PC-3 (cell line): ENCODE data around the gene SBK1. TPM values are rescaled to one million over a fixed set of nuclear protein-coding genes. Genes with fewer than 3 reads are reported as not detected.
A peak's percentile ranks its signal among the peaks of the same experiment; 100 is the strongest.

Experiments
- ATAC-seq: fragments of 200-7000 bp; cut with Tn5 transposase; 2 replicates; pipeline ENCODE4 v1.9.1; 2020; ENCODE audit warnings: mild to moderate bottlenecking, moderate library complexity
- BruUV-seq: library from RNA; stranded (reverse); fragments of 400-500 nt; replicated peaks from 2 replicates; lab custom pipeline; 2021; lab: Mats Ljungman, UMichigan
- CTCF ChIA-PET: fragments of 300-600 bp; sonication (Branson Sonifier 250); formaldehyde crosslinking; loops from one replicate; lab custom pipeline; 2022; ENCODE audit warnings: antibody characterized with exemption; lab: Charles Lee
- POLR2A ChIA-PET: fragments of 300-600 bp; sonication (Branson Sonifier 250); formaldehyde crosslinking; loops from one replicate; lab custom pipeline; 2022; ENCODE audit warnings: antibody characterized with exemption; ENCODE audit not compliant: unreplicated experiment; lab: Charles Lee
- DNase-seq: peaks from one replicate; pipeline ENCODE4 v3.0.0-alpha.2; 2015
- H2AFZ ChIP-seq: fragments of 300-600 bp; sonication (generic); 2 replicates; pipeline ENCODE4 v1.6.0; 2016; ENCODE audit warnings: antibody characterized with exemption, low read length
- H3F3A ChIP-seq: fragments of 300-600 bp; sonication (generic); one replicate; pipeline ENCODE4 v1.6.0; 2017; ENCODE audit warnings: antibody characterized with exemption, low read length, control low read depth, mild to moderate bottlenecking; ENCODE audit not compliant: unreplicated experiment
- H3K27ac ChIP-seq: fragments of 300-600 bp; sonication (generic); 2 replicates; pipeline ENCODE4 v1.5.1; 2016; ENCODE audit warnings: mild to moderate bottlenecking, low read length
- H3K27me3 ChIP-seq: fragments of 300-600 bp; sonication (generic); 2 replicates; pipeline ENCODE4 v1.6.1; 2016; ENCODE audit warnings: low read length, mixed read lengths
- H3K36me3 ChIP-seq: fragments of 300-600 bp; sonication (generic); 2 replicates; pipeline ENCODE4 v1.6.1; 2016; ENCODE audit warnings: low read depth, mixed run types, low read length, mixed read lengths
- H3K4me1 ChIP-seq: fragments of 300-600 bp; sonication (generic); 2 replicates; pipeline ENCODE4 v1.5.1; 2016; ENCODE audit warnings: low read length; ENCODE audit not compliant: insufficient read depth
- H3K4me2 ChIP-seq: fragments of 300-600 bp; sonication (generic); 2 replicates; pipeline ENCODE4 v1.6.0; 2016; ENCODE audit warnings: low read length
- H3K4me3 ChIP-seq: fragments of 300-600 bp; sonication (generic); 2 replicates; pipeline ENCODE4 v1.5.1; 2016; ENCODE audit warnings: mild to moderate bottlenecking, low read length, mixed read lengths
- H3K79me2 ChIP-seq: fragments of 300-600 bp; sonication (generic); 2 replicates; pipeline ENCODE4 v1.6.1; 2017; ENCODE audit warnings: low read length, mixed read lengths
- H3K9ac ChIP-seq: fragments of 300-600 bp; sonication (generic); 2 replicates; pipeline ENCODE4 v1.6.0; 2016; ENCODE audit warnings: mild to moderate bottlenecking, low read length
- H3K9me2 ChIP-seq: fragments of 300-600 bp; sonication (generic); replicated peaks from 2 replicates; pipeline ENCODE4 v1.6.1; 2016; ENCODE audit warnings: mixed run types, low read length, mixed read lengths
- H3K9me3 ChIP-seq: fragments of 300-600 bp; sonication (generic); 2 replicates; pipeline ENCODE4 v1.6.1; 2016; ENCODE audit warnings: low read length, mixed read lengths
- H4K20me1 ChIP-seq: fragments of 300-600 bp; sonication (generic); 2 replicates; pipeline ENCODE4 v1.6.1; 2016; ENCODE audit warnings: low read length, mixed read lengths
- CTCF ChIP-seq: fragments of 300-600 bp; sonication (generic); conservative IDR thresholded peaks from 2 replicates; pipeline ENCODE4 v1.5.1; 2017; ENCODE audit warnings: antibody characterized with exemption, low read depth, mild to moderate bottlenecking, low read length
- EZH2 ChIP-seq: fragments of 300-600 bp; sonication (generic); IDR thresholded peaks from one replicate; pipeline ENCODE4 v1.6.1; 2017; ENCODE audit warnings: antibody characterized with exemption, mild to moderate bottlenecking, low read length; ENCODE audit not compliant: unreplicated experiment
- EZH2phosphoT487 ChIP-seq: fragments of 300-600 bp; sonication (generic); IDR thresholded peaks from 2 replicates; pipeline ENCODE4 v1.6.1; 2018; ENCODE audit warnings: mild to moderate bottlenecking, antibody characterized with exemption, low read length, borderline replicate concordance
- intact Hi-C: fragments of 100-400 bp; cut with micrococcal nuclease; formaldehyde crosslinking; loops from 2 replicates; pipeline ENCODE4 v1.9.0; 2023
- total RNA-seq: library from RNA; depleted of rRNA; stranded (reverse); fragments of >200 nt; gene quantifications from 2 replicates; pipeline ENCODE4 v1.2.3, GENCODE V29; 2014

The SBK1 gene
- total RNA-seq, 1 experiment from 2014 or later, result 0.95 TPM

DNA sequence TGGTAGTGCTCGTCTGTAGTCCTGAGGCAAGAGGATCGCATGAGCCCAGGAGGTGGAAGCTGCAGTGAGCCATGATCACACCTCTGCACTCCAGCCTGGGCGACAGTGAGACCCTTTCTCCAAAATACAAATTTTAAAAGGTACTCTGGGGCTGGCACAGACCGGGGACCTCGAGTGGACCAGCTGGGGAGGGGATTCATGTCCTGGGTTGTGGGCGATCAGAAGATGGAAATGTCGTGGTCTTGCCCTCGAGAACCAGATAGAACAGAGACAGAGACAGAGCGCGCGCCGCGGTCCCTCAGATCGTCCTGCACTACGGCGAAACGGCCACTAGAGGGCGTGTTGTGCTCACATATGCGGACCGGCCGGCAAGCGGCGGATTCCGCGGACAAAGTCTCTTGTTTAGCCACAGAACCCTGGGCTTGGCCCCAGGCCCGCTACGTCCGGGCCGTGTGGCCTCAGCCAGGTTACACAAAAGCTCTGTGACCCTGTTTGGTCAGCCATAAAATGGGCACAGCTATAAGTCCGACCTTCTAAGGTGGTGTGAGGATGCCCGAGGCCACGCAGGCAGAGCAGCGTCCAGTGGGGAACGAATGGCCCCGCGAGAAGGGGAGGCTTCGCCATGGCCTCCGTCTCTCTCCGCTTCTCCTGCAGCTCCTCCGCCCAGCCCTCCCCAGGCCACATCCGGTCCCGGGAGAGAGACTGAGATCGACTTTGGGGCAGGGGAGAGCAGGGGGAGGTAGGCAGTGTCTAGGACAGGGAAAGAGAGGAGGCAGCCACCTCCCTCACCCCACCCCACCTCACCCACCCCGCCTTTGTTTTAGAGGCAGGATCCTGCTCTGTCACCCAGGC, 14.6 kb upstream of the SBK1 start:
- Histone ChIP-seq H3K27ac (no peak overlapping the region), H3K79me2 (no peaks in the 10 kb centered on the region), H3K27me3 (peaks cover 5% of the 10 kb centered on the region; the same call in 1 of the 2 replicates), H3K4me1 (no peaks in the 10 kb centered on the region), H2AFZ (peak overlapping the region; percentile 93), H4K20me1 (no peaks in the 10 kb centered on the region), H3K4me2 (peak overlapping the region; percentile 92), H3K36me3 (no peaks in the 10 kb centered on the region), H3F3A (no peaks in the 10 kb centered on the region), H3K9ac (0 out of 2 replicates have a peak overlapping the region, but pooled peaks have one; percentile 22), H3K4me3 (peak overlapping the region; percentile 71), H3K9me2 (no peaks in the 10 kb centered on the region), H3K9me3 (no peaks in the 10 kb centered on the region)
- peak; percentile 88 for TF ChIP-seq CTCF
- TF ChIP-seq EZH2, result no peak
- ChIA-PET CTCF (interaction anchor here (0.5 to 0.7 kb wide), 2 partner anchors 39 to 84 kb away, joined by 3 to 4 read pairs; no protein-coding TSS in a partner anchor), POLR2A (no interaction called here)
- intact Hi-C loops, result loop anchor here (1.0 kb wide), 1 partner anchor 40 kb away; no protein-coding TSS in a partner anchor
- DNase-seq, result peak; percentile 80
- BruUV-seq, result no TSS peak
- peak; percentile 90 for ATAC-seq

- Histone ChIP-seq H3K9me3 (no peaks in the 10 kb centered on the region), H3K79me2 (no peaks in the 10 kb centered on the region), H3K36me3 (no peaks in the 10 kb centered on the region), H3K4me1 (no peaks in the 10 kb centered on the region), H3K4me2 (no peak overlapping the region), H4K20me1 (no peaks in the 10 kb centered on the region), H2AFZ (no peak overlapping the region), H3K9ac (no peak overlapping the region), H3F3A (no peaks in the 10 kb centered on the region), H3K9me2 (no peaks in the 10 kb centered on the region), H3K27ac (no peak overlapping the region), H3K27me3 (peaks cover 5% of the 10 kb centered on the region; the same call in 1 of the 2 replicates), H3K4me3 (no peak overlapping the region)
- ChIA-PET CTCF (no interaction called here), POLR2A (no interaction called here)
- BruUV-seq, result no TSS peak
- TF ChIP-seq EZH2phosphoT487 (no peak), EZH2 (no peak), CTCF (no peak)
- intact Hi-C loops, result no loop called here
- ATAC-seq (no peak), DNase-seq (no peak)
Observed at GRCh38 chr16:28279006-28279405, 13.3 kb upstream of the SBK1 start.
